Measurements from ENCODE around the gene MYO18A.

- TF ChIP-seq CTCF (IDR thresholded peaks at IDR 0.05; ENCODE audit: insufficient read depth, low read depth, low read length) (no peak), EZH2 (IDR thresholded peaks at IDR 0.05; ENCODE audit: insufficient read depth, low read length) (no peak)
Measured at GRCh38 chr17:29043539-29044145, 136.6 kb downstream of the MYO18A start.
